ENCODE measurements around the gene DLX3.

DNA sequence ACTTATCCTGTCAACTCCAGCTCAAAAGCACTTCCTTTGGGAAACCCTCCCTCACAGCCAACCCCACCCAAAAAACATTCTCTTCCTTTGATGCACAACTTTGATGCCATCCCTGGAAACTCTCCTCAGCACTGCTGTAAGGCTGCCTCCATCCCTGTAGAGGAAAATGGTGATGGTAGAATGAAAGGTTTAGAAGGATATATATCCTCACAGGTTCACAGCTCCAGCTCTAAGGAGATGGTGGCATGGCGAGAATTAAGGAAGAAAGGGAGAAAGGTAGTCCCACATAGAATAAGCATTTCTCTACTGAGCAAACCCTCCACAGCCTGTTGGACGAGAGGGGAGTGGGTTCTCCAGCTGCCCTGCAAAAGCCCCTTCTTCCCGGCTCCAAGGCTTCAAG is 28.3 kb downstream of the DLX3 start:
- TF ChIP-seq CTCF (IDR thresholded peaks at IDR 0.05) (no peak), POLR2A (IDR thresholded peaks at IDR 0.05) (no peak)

All from prostate gland (tissue), 2 donors.